Adrenal gland (tissue), 12 donors: Measurements from ENCODE around the gene DNAH2. TPM values are rescaled to one million over a fixed set of nuclear protein-coding genes. Genes with fewer than 3 reads are reported as not detected.

Experiments used
- DNase-seq, 7 donors: peaks; one replicate each; pipeline ENCODE4 v3.0.0-alpha.2; 2019 to 2020
- H3K27ac ChIP-seq, 5 donors: fragments of 200-600 bp; sonication (generic) in 4 of 5; 1 replicate in 3 of 5; 2 replicates in 2 of 5; pipeline versions ENCODE4 v1.5.1 to v1.8.0; 2016 to 2020; ENCODE audit warnings: mild to moderate bottlenecking in 1 of 5
- H3K27me3 ChIP-seq: fragments of 200-600 bp; 2 replicates; pipeline ENCODE4 v1.8.0; 2021
- H3K36me3 ChIP-seq, 2 donors: fragments of 200-600 bp; replicated peaks in 1 of 2; 1 replicate in 1 of 2; 2 replicates in 1 of 2; pipeline versions ENCODE4 v1.5.1 to v1.8.0; 2018 to 2022
- H3K4me1 ChIP-seq, 2 donors: fragments of 200-600 bp; replicated peaks in 1 of 2; 1 replicate in 1 of 2; 2 replicates in 1 of 2; pipeline versions ENCODE4 v1.5.1 to v1.8.0; 2018 to 2021
- H3K4me3 ChIP-seq, 4 donors: fragments of 200-600 bp; sonication (generic) in 3 of 4; one replicate each; pipeline ENCODE4 v1.5.1; 2016 to 2018
- H3K9me3 ChIP-seq, 3 donors: fragments of 200-600 bp; sonication (generic) in 1 of 3; replicated peaks in 1 of 3; 1 replicate in 2 of 3; 2 replicates in 1 of 3; pipeline versions ENCODE4 v1.5.1 to v1.8.0; 2016 to 2021
- POLR2A ChIP-seq, 2 donors: fragments of 450-650 bp; IDR thresholded peaks; one replicate each; pipeline ENCODE4 v1.6.1; 2017; ENCODE audit warnings: antibody characterized with exemption in 2 of 2, mild to moderate bottlenecking in 2 of 2, moderate library complexity in 1 of 2
- WGBS, 4 donors: extraction: QIAGEN DNeasy Blood & Tissue Kit in 2 of 4; methylation state at CpG; one replicate each; pipeline versions ENCODE4 v1.1.5 to v1.1.7; 2013 to 2017; 5-methylcytosine and 5-hydroxymethylcytosine counted together
- intact Hi-C, 2 donors: fragments of 100-400 bp; cut with DNase I; formaldehyde crosslinking; loops; one replicate each; pipeline versions ENCODE4 v1.14.1 to v1.15.0; 2022 to 2023
- polyA plus RNA-seq, 3 donors: library from polyadenylated mRNA; stranded (reverse); fragments of 200-250 nt in 2 of 3; fragments of 350-450 nt in 1 of 3; fragmentation: Illumina TruSeq in 1 of 3; extraction: RNeasy Lipid Tissue Mini Kit (QIAGEN cat#74804) in 1 of 3; gene quantifications; one replicate each; pipeline ENCODE4 v1.2.3, GENCODE V29; 2013 to 2014
- total RNA-seq, 9 donors: library from RNA; depleted of rRNA in 4 of 9; stranded (reverse); fragments of >200 nt in 4 of 9; fragments of 120-200 nt in 1 of 9; fragmentation: NEBNext Ultra II Directional in 1 of 9; extraction: Animal tissue kit (Norgen Biotek cat#: 25700) in 1 of 9; gene quantifications; one replicate each; pipeline versions ENCODE4 v1.1.0 to v1.2.4, GENCODE V29; 2013 to 2023
- TF ChIP-seq, protein P1 (sequence below), 6 experiments: fragments of 450-650 bp in 4 of 6; fragments of 200-600 bp in 2 of 6; sonication (generic) in 1 of 6; IDR thresholded peaks; 1 replicate in 5 of 6; 2 replicates in 1 of 6; pipeline versions ENCODE4 v1.5.1 to v1.8.0; 2016 to 2021; ENCODE audit warnings: antibody characterized with exemption in 6 of 6, mild to moderate bottlenecking in 2 of 6, moderate library complexity in 1 of 6
- donor health status: healthy with polysubstance abuse.
- donor health status: Bipolar disorder and iron deficiency.
- donor health status: DM: yes; HTN: yes; CAD: no.
- donor health status: DM: no; HTN: no; CAD: no.
- donor health status: DM: no; HTN: no; CAD: no.
- donor health status: DM: yes; HTN: yes; CAD: no.

DNAH2 gene
- total and polyA plus RNA-seq, 12 donors, result 0.02 to 0.26 (median 0.07) TPM

DNA sequence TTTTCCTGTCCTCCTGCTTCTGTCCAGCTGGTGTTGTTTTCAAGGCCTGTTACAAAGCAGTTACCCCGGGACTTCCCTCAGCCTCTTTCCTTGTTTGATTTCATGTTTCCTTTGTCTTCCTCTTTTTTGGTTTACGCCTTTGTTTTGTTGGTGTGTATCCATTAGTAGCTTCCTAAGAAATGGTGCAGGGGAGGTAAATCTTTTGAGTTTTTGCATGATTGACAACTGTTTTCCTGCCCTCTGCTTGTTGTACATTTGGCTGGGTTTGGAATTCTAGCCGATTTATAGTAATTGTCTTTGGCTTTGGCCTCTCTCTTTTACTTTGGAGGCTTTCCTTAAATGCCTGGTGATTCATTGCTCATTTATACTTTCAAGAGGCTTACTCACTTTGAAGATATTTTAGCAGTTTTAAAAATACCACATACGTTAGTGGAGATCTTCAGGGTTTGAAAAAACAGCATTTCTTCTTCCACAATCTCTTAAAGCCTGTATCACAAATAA, 32.8 kb downstream of the DNAH2 start:
- Histone ChIP-seq H3K36me3 (no peaks in the 10 kb centered on the region), H3K4me3 (no peak overlapping the region), H3K27me3 (no peaks in the 10 kb centered on the region), H3K4me1 (peaks cover 0 to 4% of the 10 kb centered on the region in 2 donors), H3K27ac (peak overlapping the region in 2 of 5 donors; percentile 25 to 32), H3K9me3 (no peaks in the 10 kb centered on the region)
- intact Hi-C loops, result no loop called here
- no peak for DNase-seq
- 42 to 56% (median 47%) methylated on average over 4 of the region's 4 CpGs for WGBS, 4 donors
- no peak for TF ChIP-seq POLR2A (IDR thresholded peaks at IDR 0.05)
- TF ChIP-seq, protein P1, sequence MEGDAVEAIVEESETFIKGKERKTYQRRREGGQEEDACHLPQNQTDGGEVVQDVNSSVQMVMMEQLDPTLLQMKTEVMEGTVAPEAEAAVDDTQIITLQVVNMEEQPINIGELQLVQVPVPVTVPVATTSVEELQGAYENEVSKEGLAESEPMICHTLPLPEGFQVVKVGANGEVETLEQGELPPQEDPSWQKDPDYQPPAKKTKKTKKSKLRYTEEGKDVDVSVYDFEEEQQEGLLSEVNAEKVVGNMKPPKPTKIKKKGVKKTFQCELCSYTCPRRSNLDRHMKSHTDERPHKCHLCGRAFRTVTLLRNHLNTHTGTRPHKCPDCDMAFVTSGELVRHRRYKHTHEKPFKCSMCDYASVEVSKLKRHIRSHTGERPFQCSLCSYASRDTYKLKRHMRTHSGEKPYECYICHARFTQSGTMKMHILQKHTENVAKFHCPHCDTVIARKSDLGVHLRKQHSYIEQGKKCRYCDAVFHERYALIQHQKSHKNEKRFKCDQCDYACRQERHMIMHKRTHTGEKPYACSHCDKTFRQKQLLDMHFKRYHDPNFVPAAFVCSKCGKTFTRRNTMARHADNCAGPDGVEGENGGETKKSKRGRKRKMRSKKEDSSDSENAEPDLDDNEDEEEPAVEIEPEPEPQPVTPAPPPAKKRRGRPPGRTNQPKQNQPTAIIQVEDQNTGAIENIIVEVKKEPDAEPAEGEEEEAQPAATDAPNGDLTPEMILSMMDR (IDR thresholded peaks at IDR 0.05), result no peak

DNA sequence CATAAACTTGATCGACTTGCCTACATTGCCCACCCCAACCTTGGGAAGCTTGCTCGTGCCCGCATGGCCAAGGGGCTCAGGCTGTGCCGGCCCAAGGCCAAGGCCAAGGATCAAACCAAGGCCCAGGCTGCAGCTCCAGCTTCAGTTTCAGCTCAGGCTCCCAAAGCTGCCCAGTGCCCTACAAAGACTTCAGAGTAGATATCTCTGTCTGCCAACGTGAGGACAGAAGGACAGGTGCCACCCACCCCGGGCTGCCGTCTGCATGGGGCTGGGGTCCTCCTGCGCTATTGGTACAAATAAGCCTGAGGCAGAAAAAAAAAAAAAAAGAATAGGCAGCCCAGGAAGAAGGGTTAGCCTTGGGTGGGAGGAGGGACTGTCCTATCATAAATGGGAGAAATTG, 37.1 kb downstream of the DNAH2 start:
- WGBS, 4 donors, result 59 to 73% (median 64%) methylated on average over 4 to 8 of the region's 8 CpGs
- intact Hi-C loops, result no loop called here
- TF ChIP-seq POLR2A (IDR thresholded peaks at IDR 0.05), result no peak
- TF ChIP-seq, protein P1 (IDR thresholded peaks at IDR 0.05), result no peak

DNA sequence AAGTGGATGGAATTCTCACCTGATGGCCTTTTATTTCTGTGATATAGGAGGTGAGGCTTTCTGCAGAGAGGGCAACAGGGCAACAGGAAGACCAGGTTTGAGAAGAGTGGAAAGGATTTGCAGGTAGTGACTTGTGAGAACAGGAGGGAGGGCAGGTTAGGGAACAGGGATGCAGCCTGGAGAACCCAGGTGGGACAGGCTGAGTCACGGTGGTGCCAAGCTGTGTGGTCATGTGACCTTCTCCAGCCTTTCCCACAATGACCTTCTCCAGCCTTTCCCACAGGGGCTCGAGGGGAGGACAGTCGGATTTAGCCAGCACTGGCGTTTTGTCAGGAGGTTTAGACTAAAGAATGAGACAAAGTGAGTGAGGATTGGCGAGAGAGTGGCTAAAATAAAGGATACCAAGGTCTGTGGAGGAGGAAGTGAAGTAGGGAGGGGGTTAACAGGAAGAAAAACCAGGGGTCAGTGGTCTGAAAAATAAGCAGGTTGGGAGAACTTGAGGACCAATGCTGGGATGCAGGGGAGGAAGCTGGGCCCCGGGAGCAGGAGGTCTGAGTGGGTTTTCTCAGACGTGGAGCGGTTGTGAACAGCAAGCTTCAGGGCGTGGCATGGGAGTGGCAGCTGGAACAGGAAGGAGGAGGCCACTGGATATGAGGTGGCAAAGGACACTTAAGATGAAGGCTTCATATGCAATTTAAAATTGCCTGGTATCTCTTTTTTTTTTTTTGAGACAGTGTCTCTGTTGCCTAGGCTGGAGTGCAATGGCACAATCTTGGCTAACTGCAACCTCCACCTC, 37.7 kb downstream of the DNAH2 start:
- H3K36me3 ChIP-seq, result no peaks in the 10 kb centered on the region
- intact Hi-C loops, result no loop called here
- TF ChIP-seq POLR2A (IDR thresholded peaks at IDR 0.05), result no peak
- TF ChIP-seq, protein P1 (IDR thresholded peaks at IDR 0.05), result no peak
- 59 to 68% (median 62%) methylated on average over 9 of the region's 9 CpGs for WGBS, 4 donors
- no peaks in the 10 kb centered on the region for H3K27me3 ChIP-seq
- H3K4me3 ChIP-seq, result no peak overlapping the region
- H3K9me3 ChIP-seq, result no peaks in the 10 kb centered on the region
- DNase-seq, result no peak
- H3K27ac ChIP-seq, result no peak overlapping the region
- no peaks in the 10 kb centered on the region for H3K4me1 ChIP-seq

More for the DNA sequence above, 37.1 kb downstream of the DNAH2 start:
- Histone ChIP-seq H3K27ac (no peak overlapping the region), H3K4me3 (no peak overlapping the region), H3K4me1 (no peaks in the 10 kb centered on the region), H3K27me3 (no peaks in the 10 kb centered on the region), H3K36me3 (no peaks in the 10 kb centered on the region), H3K9me3 (no peaks in the 10 kb centered on the region)
- DNase-seq, result no peak

DNA sequence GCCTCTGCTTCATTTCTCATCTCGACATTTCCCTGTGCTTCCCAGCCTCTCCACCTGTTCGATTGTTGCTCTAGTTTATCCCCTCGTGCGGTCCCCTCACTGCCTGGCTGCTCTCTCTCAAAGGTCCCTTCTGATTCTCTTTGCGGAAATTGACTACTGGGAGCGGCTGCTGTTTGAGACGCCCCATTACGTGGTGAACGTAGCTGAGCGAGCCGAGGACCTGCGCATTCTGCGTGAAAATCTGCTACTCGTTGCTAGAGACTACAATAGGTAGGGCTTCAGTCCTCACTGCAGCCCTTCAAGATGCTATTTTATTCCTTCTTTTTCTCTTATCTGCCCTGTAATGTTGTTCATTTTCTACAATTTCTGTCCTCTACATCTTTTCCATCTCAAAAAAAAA, 39.4 kb downstream of the DNAH2 start:
- WGBS, 4 donors, result 87 to 92% (median 91%) methylated on average over 14 of the region's 14 CpGs
- TF ChIP-seq POLR2A (IDR thresholded peaks at IDR 0.05), result no peak
- TF ChIP-seq, protein P1 (IDR thresholded peaks at IDR 0.05), result no peak

More for the DNA sequence above, 39.4 kb downstream of the DNAH2 start:
- no peak overlapping the region for H3K4me3 ChIP-seq
- no peak overlapping the region for H3K27ac ChIP-seq
- DNase-seq, result no peak
- H3K9me3 ChIP-seq, result no peaks in the 10 kb centered on the region
- intact Hi-C loops, result no loop called here
- no peaks in the 10 kb centered on the region for H3K36me3 ChIP-seq
- no peaks in the 10 kb centered on the region for H3K27me3 ChIP-seq
- H3K4me1 ChIP-seq, result no peaks in the 10 kb centered on the region
